Stimulated activated CD8-positive, alpha-beta memory T cell treated with anti-CD3 and anti-CD28 coated beads, Interleukin-12 subunit alpha, Interleukin-12 subunit beta, amount 100 ng/mL, for 24 hours (primary cell): ENCODE measurements around the gene SLC16A2.
"Not testable (repeated sequence)": the region's sequence is repeated elsewhere in the genome, so short reads cannot be mapped to it uniquely, and the experiment has no call there.

Source experiments
- DNase-seq: peaks from one replicate; pipeline ENCODE4 v3.0.0-alpha.2; 2020; ENCODE audit errors: extremely low read depth

Gene SLC16A2

DNA sequence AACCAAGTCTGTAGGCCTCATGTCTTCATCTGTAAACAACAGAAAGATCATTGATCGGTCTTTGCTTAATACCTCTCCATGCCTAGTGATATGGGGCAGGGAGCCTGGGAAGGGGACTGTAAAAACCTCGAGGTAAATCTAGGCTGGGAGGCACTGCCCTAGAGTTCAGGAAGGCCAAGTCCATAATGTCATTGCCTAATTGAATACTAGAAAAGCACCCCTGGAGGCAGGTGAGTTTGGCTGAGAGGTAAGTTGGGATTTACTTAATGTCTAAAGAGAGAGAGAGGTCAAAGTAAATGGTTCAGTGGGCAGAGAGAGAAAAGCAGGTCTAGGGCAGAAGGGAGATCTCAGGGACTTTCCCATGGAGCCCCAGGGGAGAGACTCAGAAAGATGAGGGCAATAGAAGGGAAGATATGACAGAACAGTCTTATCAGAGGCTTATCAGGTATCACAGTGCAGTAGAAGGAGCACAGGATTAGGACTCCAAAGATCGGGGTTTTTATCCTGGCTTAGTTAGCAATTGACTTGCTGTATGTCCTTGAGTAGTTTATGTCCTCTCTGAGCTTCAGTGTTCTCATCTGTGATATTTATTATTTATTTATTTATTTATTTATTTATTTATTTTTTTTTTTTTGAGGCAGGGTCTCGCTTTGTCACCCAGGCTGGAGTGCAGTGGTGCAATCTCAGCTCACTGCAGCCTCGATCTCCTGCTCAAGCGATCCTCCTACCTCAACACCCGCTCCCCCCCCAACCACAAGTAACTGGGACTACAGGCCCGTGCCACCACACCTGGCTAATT, 85.2 kb downstream of the SLC16A2 start:
- no peak for DNase-seq

DNA sequence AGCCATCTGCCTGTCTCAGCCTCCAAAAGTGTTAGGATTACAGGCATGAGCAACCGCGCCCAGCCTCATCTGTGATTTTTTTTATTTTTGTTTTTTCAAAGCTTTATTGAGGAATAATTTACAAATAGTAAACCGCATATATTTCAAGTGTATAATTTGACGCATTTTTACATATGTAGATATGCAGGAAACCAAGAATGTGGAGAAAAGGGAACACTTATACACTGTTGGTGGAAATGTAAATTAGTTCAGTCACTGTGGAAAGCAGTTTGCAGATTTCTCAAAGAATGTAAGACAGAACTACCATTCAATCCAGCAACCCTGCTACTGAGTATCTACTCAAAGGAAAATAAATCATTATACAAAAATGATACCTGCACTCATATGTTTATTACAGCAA, 85.9 kb downstream of the SLC16A2 start:
- DNase-seq, result no peak

DNA sequence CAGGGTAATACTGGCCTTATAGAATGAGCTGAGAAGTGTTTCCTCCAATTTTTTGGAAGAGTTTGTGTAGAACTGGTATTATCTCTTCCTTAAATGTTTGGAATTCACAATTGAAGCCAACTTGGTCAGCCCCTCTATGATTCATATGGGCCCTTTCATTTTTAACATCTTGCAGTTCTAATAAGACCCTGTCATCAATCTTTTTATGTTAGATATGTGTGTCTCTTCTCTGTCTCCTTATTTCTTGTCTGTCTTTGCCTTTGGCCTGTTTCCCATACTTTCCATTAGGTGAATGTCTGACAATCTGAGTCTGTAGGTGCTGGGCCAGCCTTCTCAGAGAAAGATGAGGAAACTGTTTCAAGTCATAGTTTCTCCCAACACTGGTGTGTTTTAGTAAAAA, 88.7 kb downstream of the SLC16A2 start:
- no peak for DNase-seq

GRCh38 chrX:74510401-74510800, 89.1 kb downstream of the SLC16A2 start:
- no peak for DNase-seq

DNA sequence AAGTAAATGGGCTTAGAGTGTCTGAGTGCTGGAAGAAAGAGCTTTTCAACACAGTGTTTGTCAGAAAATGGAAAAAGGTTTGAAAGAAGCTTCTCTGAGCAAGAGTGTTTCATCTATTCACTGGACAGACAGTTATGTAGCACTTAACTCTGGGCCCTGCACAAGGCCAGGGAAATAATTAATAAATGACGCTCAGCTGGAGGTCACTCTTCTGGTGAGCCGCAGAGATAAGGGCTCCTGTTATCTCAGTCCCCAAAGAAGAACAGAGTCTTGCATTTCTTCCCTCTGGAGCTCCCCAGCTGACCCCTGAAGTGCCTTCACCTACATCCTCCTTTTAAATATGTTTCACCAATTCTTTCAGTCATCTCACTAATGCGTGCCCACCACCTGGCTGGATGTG, 90.4 kb downstream of the SLC16A2 start:
- DNase-seq, result no peak

DNA sequence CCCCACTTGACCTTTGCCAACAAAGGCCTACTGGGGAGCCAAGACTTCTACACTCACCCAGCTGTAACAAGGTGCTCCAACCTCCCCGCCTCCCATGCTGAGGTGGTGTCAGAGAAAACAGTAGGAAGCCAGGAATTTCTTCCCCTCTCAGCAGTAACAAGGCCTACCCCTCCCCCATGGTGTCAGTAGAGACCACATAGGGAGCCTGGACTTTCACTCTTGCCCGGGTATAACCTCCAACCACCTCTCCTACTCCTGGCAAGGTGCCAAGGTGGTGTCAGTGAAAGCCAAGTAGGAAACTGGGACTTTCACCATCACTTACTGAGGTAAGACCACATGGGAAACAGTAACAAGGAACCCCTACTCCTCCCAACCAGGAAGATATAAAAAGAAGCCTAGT, 93.1 kb downstream of the SLC16A2 start:
- no peak for DNase-seq

DNA sequence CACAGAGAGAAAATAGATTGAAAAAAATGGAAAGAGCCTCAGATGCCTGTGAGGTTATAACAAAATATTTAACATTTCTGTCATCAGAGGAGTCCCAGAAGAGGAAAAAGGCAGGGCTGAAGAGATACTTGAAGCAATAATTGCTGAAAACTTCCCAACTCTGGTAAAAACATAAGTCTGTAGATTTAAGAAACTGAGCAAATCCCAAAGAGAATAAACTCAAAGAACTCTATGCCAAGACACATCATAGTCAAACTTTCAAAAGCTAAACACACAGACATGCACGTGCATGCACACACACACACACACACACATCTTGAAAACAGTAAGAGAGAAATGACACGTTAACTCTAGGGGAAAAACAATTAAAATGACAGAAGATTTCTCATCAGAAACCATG, 94.1 kb downstream of the SLC16A2 start:
- DNase-seq, result no peak

- not testable (repeated sequence) for DNase-seq
These were observed 94.7 kb downstream of the SLC16A2 start for GRCh38 chrX:74516013-74516412.

- no peak for DNase-seq
These were observed 98.6 kb downstream of the SLC16A2 start for GRCh38 chrX:74519870-74520269.

GRCh38 chrX:74520291-74520690, 99.0 kb downstream of the SLC16A2 start:
- no peak for DNase-seq

GRCh38 chrX:74520896-74521295, 99.6 kb downstream of the SLC16A2 start:
- no peak for DNase-seq

DNA sequence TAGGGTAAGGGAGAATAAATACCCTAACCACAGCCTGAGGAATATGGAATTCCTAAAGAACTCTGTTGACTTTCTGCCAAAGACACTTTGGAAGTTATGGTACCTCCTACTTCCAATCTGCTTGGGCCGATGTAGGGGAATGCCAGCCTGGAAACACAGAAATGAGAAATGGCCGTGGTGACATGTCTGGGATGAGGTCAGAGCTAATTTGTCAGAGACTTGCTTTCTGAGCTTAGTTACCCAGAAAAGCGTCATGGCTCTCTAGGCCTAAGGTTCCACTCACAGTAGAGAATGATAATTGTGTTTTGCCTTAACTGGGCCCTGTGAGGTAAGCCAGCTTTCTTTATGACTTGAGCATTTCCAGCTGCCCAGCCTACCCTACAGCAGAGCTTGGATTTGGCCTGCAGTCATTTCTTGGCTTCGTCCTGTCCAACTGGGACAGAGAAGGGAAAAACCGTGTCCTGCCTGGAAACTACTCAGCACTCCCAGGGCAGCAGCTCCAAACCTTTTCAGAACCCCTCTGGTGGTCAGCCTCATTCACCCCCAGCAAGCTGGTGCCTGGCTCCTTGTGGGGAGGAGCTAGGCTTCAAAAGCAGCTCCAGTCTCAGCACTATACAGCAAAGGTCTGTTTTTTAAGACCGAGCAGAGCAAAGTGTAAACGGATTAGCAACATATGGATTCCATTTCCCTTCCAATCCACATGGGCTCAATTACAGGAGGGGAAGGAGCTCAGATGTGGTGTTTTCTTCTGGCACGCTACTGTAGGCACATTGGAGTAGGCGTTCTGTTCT, 100.9 kb downstream of the SLC16A2 start:
- DNase-seq, result no peak

DNA sequence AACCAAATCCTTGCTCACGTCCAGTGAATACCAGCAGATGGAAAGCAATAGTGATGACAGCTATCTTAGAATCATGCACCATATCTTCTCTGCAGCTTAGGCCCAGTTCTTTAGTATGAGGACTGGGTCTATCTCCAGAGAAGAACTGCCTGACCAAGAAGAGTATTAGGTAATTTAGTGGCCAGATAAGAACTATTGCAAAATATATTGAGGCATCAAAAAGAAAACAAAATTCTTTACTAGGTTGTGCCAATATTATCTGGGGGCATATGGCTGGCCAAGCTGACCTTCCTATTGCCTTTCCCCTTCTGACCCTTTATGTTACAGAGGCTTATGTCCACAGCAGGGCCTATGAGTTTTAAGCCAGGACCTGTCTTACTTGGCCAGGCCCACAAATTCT, 101.9 kb downstream of the SLC16A2 start:
- no peak for DNase-seq

DNA sequence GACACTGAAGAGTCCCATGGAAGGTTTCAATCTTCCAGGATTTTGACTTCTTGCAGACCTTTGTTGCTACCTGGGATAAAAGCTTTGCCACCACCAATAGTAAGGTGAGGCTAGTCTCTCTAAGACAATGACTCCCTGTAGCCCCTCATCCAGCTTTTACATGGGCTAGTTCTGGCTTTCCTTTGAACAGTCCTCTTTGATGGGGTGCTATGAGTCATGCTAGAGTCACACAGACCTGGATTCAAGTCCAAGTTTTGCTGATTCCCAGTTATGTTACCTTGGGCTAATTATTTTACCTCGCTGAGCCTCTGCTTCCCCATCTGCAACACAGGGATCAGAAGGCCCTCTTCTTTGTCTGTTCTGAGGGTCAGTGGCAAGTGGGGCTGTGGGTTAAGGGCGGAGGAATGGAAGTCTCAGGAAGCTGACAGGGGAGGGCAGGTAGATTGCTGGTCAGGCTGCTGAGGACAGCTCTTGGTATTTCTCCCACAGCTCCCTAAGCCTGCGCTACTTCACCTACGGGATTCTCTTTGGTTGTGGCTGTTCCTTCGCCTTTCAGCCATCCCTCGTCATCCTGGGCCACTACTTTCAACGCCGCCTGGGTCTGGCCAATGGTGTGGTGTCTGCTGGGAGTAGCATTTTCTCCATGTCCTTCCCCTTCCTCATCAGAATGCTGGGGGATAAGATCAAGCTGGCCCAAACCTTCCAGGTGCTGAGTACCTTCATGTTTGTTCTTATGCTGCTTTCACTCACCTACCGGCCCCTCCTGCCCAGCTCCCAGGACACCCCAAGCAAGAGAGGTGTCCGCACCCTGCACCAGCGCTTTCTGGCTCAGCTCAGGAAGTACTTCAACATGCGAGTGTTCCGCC, 102.8 kb downstream of the SLC16A2 start:
- DNase-seq, result no peak

DNA sequence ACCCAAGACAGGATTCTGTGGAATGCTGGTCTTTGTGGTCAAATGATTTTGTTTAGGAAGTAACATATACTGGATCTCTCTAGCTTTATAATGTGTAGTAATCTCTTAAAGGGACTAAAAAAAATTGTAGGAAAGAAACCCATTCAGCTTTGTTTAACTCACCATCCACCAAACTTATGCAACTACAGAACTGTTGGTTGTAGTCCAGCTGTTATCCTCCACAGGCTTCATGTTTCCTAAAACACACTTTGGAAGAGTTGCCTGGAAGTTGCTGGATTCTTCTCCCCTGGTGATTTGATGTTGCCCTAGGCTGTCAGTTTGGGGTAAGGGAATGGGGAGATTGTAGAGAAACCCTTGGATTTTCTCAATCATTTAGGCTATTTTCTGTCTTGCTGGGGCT, 103.8 kb downstream of the SLC16A2 start:
- no peak for DNase-seq

DNA sequence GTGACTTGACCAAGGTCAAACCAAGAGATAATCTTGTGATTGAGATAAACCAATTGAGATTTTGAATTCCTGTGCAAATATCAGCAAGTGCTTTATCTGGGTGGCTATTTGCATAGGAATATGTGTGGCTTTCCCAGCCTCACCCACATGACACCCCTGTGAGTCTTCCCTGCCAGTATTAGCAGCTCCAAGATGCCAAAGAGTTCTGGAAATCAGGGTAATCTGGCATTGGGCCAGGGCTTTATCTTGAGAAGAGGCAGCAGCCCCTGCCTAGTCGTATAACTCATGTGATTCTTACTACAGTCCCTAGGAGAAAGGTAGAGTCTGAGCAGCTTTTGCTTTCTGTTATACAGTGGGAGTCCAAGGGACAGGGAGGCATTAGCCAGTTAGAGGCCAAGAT, 105.5 kb downstream of the SLC16A2 start:
- no peak for DNase-seq

DNA sequence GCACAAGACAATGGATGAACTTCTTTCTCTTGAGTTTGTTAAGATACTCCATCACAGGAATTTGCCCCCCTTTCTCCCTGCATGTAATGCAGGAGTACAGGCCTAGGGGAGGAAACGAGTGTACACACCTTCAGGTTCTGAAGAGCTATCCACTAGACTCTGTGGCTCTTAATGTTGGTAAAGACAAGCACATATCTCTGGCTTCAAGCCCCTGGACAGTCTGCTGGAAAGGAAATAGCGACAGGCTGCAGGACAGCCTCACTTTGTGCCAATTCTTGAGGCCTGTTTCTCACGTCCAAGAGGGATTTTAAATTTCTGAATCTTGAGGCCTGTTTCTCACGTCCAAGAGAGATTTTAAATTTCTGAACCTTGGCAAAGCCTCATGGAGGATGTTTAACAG, 106.1 kb downstream of the SLC16A2 start:
- DNase-seq, result no peak

DNA sequence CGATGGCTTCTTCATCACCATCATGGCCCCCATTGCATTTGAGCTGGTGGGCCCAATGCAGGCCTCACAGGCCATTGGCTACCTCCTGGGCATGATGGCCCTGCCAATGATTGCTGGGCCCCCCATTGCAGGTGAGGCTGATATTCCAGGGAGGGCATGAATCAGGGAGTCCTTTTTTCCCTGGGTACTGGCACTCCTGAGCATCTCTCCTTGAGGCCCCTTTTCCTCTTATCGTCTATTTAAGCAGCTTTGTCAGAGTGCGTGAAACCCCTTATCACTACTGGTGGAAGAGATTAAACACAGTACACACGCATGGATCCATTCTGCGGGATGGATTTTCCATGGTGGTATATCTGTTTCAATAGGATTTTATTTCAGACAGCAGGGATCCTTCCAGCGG, 108.0 kb downstream of the SLC16A2 start:
- no peak for DNase-seq

GRCh38 chrX:74531081-74531480, 109.8 kb downstream of the SLC16A2 start:
- no peak for DNase-seq

- no peak for DNase-seq
These were observed 113.3 kb downstream of the SLC16A2 start for GRCh38 chrX:74534569-74535038.

DNA sequence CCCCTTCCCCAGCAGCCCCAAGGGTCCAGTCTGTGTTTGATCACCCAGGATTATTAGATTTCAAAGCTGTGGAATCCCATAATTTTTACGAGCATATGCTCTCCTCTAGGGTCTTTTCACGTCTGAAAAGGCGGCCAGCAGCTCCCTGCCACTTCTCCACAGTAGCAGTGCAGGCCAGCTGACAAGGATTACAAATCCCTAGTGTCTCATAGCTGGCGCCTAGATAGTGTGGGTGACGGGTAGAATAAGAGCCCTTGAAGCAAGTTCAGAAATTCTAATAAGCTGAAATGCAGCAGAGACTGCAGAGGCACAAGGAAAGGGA, 113.8 kb downstream of the SLC16A2 start:
- DNase-seq, result no peak

DNA sequence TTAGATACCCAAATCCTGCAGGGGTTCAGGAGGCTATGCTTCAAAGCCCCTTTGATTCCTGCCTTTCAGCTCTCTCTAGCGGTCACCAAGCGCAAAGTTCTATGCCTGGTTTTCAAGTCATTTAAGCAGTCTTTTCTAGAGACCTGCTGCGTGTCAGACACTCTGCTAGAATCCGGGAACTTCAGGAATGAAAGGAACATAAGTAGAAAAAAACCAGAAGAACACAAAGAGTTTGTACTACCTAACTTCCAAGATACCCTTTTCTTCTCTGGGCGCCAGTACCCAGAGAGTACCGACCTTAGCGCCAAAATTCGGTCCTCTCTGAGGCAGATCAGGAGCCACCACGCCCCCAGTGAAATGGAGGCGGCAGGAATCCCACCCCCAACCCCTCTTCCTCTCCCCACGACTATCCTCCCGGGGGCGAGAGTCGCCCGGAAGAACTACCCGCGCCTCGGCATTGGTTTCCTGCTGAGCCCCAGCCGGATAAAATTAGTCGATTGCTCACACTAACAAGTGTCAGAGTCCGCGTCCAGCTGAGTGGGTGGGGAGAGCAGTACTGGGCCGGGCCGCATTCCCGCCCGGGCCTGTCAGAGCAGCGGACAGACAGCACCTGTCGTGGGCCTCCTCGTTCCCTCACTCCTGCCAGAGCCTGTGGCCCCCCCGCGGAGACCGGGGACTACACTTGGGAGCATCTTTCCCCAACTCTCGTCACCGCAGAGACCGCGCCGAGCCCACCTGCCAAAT, 114.3 kb downstream of the SLC16A2 start:
- no peak for DNase-seq
